Activated CD4-positive, CD25-positive, alpha-beta regulatory T cell treated with anti-CD3 and anti-CD28 coated beads, Interleukin-2, amount 50 U/mL, for 24 hours (primary cell): ENCODE data around the gene SURF6.
"Not testable (repeated sequence)": the region's sequence is repeated elsewhere in the genome, so short reads cannot be mapped to it uniquely, and the experiment has no call there.

Experiments used
- ATAC-seq, 2 donors: fragments of 150-1000 bp; cut with Tn5 transposase; one replicate each; pipeline ENCODE4 v1.10.0; 2021; ENCODE audit warnings: mild to moderate bottlenecking in 1 of 2, moderate library complexity in 1 of 2

SURF6 gene

GRCh38 chr9:133283255-133284032 is 52.5 kb downstream of the SURF6 start:
- not testable (repeated sequence) for ATAC-seq

GRCh38 chr9:133282464-133283238 is 53.3 kb downstream of the SURF6 start:
- ATAC-seq = no peak

GRCh38 chr9:133280392-133280791 is 55.6 kb downstream of the SURF6 start:
- ATAC-seq = no peak
